ENCODE measurements around the gene CCDC106. TPM values are rescaled to one million over a fixed set of nuclear protein-coding genes. Genes with fewer than 3 reads are reported as not detected.

Gene CCDC106
- total RNA-seq, 1 donor from 2014 or later: 12.2 TPM

DNA sequence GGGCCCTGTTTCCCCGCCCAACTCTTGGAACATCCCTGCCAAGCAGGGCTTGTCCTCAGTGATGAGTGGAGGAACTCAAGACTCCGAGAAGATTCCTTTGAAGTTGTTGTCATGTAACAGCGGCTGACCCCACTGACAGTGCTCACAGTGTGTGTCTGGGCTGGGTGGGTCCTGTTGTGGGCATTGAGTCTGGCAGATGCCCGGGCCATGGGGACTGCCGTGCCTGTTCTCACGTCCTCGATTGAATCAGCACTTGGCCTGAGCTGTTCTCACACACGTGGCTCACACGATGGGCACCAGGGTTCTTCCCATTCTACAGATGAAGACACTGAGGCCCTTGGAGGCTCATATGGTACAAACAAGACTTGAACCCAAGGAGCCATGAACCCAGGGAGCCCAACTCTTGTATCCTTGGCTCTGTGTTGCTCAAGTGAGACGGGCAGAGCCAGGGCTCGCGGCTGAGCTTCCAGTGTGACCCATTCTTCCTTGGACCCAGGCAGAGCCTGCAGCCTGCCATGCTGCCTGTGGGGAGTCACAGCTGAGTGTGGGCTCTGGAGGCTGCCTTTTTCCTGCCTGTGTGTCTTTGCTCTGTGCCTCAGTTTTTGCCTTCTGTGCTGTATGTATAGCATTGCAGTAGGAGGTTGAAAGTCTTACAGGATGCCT lies 18.5 kb downstream of the CCDC106 start:
- H4K20me1 ChIP-seq (ENCODE audit: insufficient read depth, low read length): peaks cover 97% of the 10 kb centered on the region

DNA sequence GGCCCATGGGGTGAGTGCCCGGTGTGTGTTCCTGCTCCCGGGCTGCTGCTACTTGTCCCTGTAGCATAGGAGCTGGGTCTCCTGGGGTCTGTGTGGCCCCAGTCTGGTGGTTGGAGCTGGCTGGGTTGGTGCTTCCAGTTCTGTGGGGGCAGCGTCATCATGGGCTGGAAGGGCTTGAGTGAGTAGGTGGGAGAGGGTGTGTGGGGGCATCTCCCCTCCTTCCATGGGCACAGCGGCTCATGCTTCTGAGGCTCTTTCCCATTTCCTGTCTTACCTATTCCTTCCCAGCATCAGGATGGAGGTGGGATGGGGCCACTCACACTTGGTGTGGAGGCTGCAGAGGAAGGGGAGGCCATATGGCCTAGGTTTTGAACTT lies 19.0 kb downstream of the CCDC106 start:
- Mint-ChIP-seq H3K36me3 (ENCODE audit: low read depth, unreplicated experiment) (peaks cover 19% of the 10 kb centered on the region), H3K9me3 (ENCODE audit: unreplicated experiment) (peaks cover 1% of the 10 kb centered on the region), H3K4me3 (ENCODE audit: unreplicated experiment) (no peak overlapping the region), H3K27ac (ENCODE audit: unreplicated experiment) (no peak overlapping the region), H3K27me3 (ENCODE audit: low read depth, unreplicated experiment) (no peaks in the 10 kb centered on the region), H3K4me1 (ENCODE audit: low read depth, unreplicated experiment) (peaks cover 8% of the 10 kb centered on the region)
- no peaks in the 10 kb centered on the region for H3K27me3 ChIP-seq (ENCODE audit: insufficient read depth, low read length)
- no peak overlapping the region for H3K4me3 ChIP-seq (ENCODE audit: insufficient read depth, low read depth, low read length)
- peaks cover 32% of the 10 kb centered on the region for H3K36me3 ChIP-seq (ENCODE audit: insufficient read depth, low read length)
- no peak overlapping the region for H2AFZ ChIP-seq (ENCODE audit: low read depth, low read length)
- peaks cover 90% of the 10 kb centered on the region for H3K79me2 ChIP-seq (ENCODE audit: insufficient read depth, low read length)
- FAIRE-seq (no peak), DNase-seq (ENCODE audit: low read depth) (no peak)
- H3K4me2 ChIP-seq (ENCODE audit: low read length): no peak overlapping the region
- H4K20me1 ChIP-seq (ENCODE audit: insufficient read depth, low read length): peaks cover 97% of the 10 kb centered on the region
- no peaks in the 10 kb centered on the region for H3K9me3 ChIP-seq (ENCODE audit: insufficient read depth, low read depth, low read length)
- H3K9ac ChIP-seq (ENCODE audit: low read length): no peak overlapping the region
- no peak overlapping the region for H3K27ac ChIP-seq (ENCODE audit: low read depth, low read length)
- TF ChIP-seq, protein P1, sequence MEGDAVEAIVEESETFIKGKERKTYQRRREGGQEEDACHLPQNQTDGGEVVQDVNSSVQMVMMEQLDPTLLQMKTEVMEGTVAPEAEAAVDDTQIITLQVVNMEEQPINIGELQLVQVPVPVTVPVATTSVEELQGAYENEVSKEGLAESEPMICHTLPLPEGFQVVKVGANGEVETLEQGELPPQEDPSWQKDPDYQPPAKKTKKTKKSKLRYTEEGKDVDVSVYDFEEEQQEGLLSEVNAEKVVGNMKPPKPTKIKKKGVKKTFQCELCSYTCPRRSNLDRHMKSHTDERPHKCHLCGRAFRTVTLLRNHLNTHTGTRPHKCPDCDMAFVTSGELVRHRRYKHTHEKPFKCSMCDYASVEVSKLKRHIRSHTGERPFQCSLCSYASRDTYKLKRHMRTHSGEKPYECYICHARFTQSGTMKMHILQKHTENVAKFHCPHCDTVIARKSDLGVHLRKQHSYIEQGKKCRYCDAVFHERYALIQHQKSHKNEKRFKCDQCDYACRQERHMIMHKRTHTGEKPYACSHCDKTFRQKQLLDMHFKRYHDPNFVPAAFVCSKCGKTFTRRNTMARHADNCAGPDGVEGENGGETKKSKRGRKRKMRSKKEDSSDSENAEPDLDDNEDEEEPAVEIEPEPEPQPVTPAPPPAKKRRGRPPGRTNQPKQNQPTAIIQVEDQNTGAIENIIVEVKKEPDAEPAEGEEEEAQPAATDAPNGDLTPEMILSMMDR (IDR thresholded peaks at IDR 0.05; ENCODE audit: insufficient read depth, low read depth, low read length): no peak
- no peak for TF ChIP-seq EZH2 (IDR thresholded peaks at IDR 0.05; ENCODE audit: insufficient read depth, low read length)
- no peaks in the 10 kb centered on the region for H3K4me1 ChIP-seq (ENCODE audit: insufficient read depth, low read length)

More for the DNA sequence above, 18.5 kb downstream of the CCDC106 start:
- Histone ChIP-seq H2AFZ (ENCODE audit: low read depth, low read length) (no peak overlapping the region), H3K9ac (ENCODE audit: low read length) (no peak overlapping the region), H3K79me2 (ENCODE audit: insufficient read depth, low read length) (peaks cover 92% of the 10 kb centered on the region), H3K27ac (ENCODE audit: low read depth, low read length) (no peak overlapping the region), H3K36me3 (ENCODE audit: insufficient read depth, low read length) (peaks cover 32% of the 10 kb centered on the region), H3K4me1 (ENCODE audit: insufficient read depth, low read length) (no peaks in the 10 kb centered on the region), H3K27me3 (ENCODE audit: insufficient read depth, low read length) (no peaks in the 10 kb centered on the region), H3K4me2 (ENCODE audit: low read length) (no peak overlapping the region), H3K4me3 (ENCODE audit: insufficient read depth, low read depth, low read length) (no peak overlapping the region), H3K9me3 (ENCODE audit: insufficient read depth, low read depth, low read length) (no peaks in the 10 kb centered on the region)
- TF ChIP-seq EZH2 (IDR thresholded peaks at IDR 0.05; ENCODE audit: insufficient read depth, low read length): no peak
- TF ChIP-seq, protein P1 (IDR thresholded peaks at IDR 0.05; ENCODE audit: insufficient read depth, low read depth, low read length): no peak
- FAIRE-seq (no peak), DNase-seq (ENCODE audit: low read depth) (no peak)
- H3K4me1 Mint-ChIP-seq (ENCODE audit: low read depth, unreplicated experiment): peaks cover 8% of the 10 kb centered on the region
- H3K27ac Mint-ChIP-seq (ENCODE audit: unreplicated experiment): no peak overlapping the region
- H3K4me3 Mint-ChIP-seq (ENCODE audit: unreplicated experiment): no peak overlapping the region
- peaks cover 1% of the 10 kb centered on the region for H3K9me3 Mint-ChIP-seq (ENCODE audit: unreplicated experiment)
- H3K36me3 Mint-ChIP-seq (ENCODE audit: low read depth, unreplicated experiment): peaks cover 19% of the 10 kb centered on the region
- no peaks in the 10 kb centered on the region for H3K27me3 Mint-ChIP-seq (ENCODE audit: low read depth, unreplicated experiment)

DNA sequence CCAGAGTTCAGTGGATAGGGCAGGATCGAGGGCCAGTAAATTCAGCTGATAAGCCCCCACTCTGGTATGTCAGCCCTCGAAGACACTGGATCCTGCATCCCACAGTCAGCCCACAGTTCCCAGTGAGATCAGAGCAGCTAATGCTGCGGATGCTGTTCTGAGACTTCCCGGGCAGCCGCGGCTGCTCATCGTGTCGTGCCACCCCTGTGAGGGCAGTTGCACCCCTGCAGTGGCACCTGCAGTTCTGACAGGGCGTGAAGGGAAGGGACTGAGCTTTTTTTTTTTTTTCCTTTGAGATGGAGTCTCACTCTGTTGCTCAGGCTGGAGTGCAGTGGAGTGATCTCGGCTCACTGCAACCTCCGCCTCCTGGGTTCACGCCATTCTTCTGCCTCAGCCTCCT lies 19.5 kb downstream of the CCDC106 start:
- TF ChIP-seq, protein P1 (IDR thresholded peaks at IDR 0.05; ENCODE audit: insufficient read depth, low read depth, low read length): no peak
- no peak for TF ChIP-seq EZH2 (IDR thresholded peaks at IDR 0.05; ENCODE audit: insufficient read depth, low read length)
- FAIRE-seq (no peak), DNase-seq (ENCODE audit: low read depth) (no peak)
- H3K27ac ChIP-seq (ENCODE audit: low read depth, low read length): no peak overlapping the region
- no peak overlapping the region for H3K9ac ChIP-seq (ENCODE audit: low read length)
- no peak overlapping the region for H2AFZ ChIP-seq (ENCODE audit: low read depth, low read length)
- no peak overlapping the region for H3K4me2 ChIP-seq (ENCODE audit: low read length)
- H3K79me2 ChIP-seq (ENCODE audit: insufficient read depth, low read length): peaks cover 92% of the 10 kb centered on the region
- H3K4me3 ChIP-seq (ENCODE audit: insufficient read depth, low read depth, low read length): no peak overlapping the region
- Mint-ChIP-seq H3K27ac (ENCODE audit: unreplicated experiment) (peak overlapping the region; percentile 58), H3K27me3 (ENCODE audit: low read depth, unreplicated experiment) (no peaks in the 10 kb centered on the region), H3K4me1 (ENCODE audit: low read depth, unreplicated experiment) (peaks cover 12% of the 10 kb centered on the region), H3K36me3 (ENCODE audit: low read depth, unreplicated experiment) (peaks cover 19% of the 10 kb centered on the region), H3K4me3 (ENCODE audit: unreplicated experiment) (no peak overlapping the region), H3K9me3 (ENCODE audit: unreplicated experiment) (peaks cover 1% of the 10 kb centered on the region)
- H3K36me3 ChIP-seq (ENCODE audit: insufficient read depth, low read length): peaks cover 30% of the 10 kb centered on the region
- peaks cover 97% of the 10 kb centered on the region for H4K20me1 ChIP-seq (ENCODE audit: insufficient read depth, low read length)
- peaks cover 4% of the 10 kb centered on the region for H3K4me1 ChIP-seq (ENCODE audit: insufficient read depth, low read length)
- no peaks in the 10 kb centered on the region for H3K27me3 ChIP-seq (ENCODE audit: insufficient read depth, low read length)
- H3K9me3 ChIP-seq (ENCODE audit: insufficient read depth, low read depth, low read length): no peaks in the 10 kb centered on the region
